ENCODE measurements around the gene BGN. TPM values are rescaled to one million over a fixed set of nuclear protein-coding genes. Genes with fewer than 3 reads are reported as not detected.

The BGN gene
- total and polyA plus RNA-seq, 2 experiments from 2014 or later: 0.87 to 1.8 TPM

DNA sequence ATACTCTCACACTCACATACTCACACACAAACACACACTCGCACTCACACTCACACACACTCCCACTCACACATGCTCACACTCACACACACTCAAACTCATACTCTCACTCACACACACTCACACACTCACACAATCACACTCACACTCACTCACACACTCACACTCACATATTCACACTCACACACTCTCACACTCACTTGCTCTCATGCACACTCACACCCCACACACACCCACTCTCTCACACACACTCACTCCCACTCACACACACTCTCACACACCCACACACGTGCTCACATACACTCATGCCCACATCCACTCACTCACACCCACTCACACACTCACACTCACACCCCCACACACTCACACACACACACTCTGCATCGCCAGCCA, 17.7 kb downstream of the BGN start:
- H3K4me1 Mint-ChIP-seq: peaks cover 3% of the 10 kb centered on the region; the same call in 2 of the 3 replicates
- Histone ChIP-seq H3F3A (replicated peaks; ENCODE audit: low read depth) (no peaks in the 10 kb centered on the region), H3K27ac (ENCODE audit: low read depth) (no peak overlapping the region), H3K79me2 (replicated peaks; ENCODE audit: insufficient read depth) (no peaks in the 10 kb centered on the region), H3K36me3 (ENCODE audit: insufficient read depth) (no peaks in the 10 kb centered on the region), H3K4me2 (no peak overlapping the region), H3K9me2 (ENCODE audit: insufficient read depth) (no peaks in the 10 kb centered on the region), H3K4me3 (no peak overlapping the region), H4K20me1 (replicated peaks; ENCODE audit: insufficient read depth) (no peaks in the 10 kb centered on the region), H3K4me1 (ENCODE audit: insufficient read depth) (no peaks in the 10 kb centered on the region), H2AFZ (no peak overlapping the region), H3K27me3 (ENCODE audit: insufficient read depth) (peaks cover 13% of the 10 kb centered on the region)
- DNase-seq (ENCODE audit: low spot score) (no peak), ATAC-seq (no peak)
- H3K36me3 Mint-ChIP-seq (ENCODE audit: low read depth): no peaks in the 10 kb centered on the region; the same call in 2 of the 3 replicates
- H3K27me3 Mint-ChIP-seq (ENCODE audit: insufficient read depth, low read depth, poor library complexity): peaks cover 19% of the 10 kb centered on the region
- H3K9me3 Mint-ChIP-seq: no peaks in the 10 kb centered on the region; the same call in 2 of the 3 replicates
- no peak overlapping the region for H3K4me3 Mint-ChIP-seq
- H3K27ac Mint-ChIP-seq: no peak overlapping the region
- TF ChIP-seq JUNB (IDR thresholded peaks at IDR 0.05; ENCODE audit: unreplicated experiment): no peak
- TF ChIP-seq, protein P1, sequence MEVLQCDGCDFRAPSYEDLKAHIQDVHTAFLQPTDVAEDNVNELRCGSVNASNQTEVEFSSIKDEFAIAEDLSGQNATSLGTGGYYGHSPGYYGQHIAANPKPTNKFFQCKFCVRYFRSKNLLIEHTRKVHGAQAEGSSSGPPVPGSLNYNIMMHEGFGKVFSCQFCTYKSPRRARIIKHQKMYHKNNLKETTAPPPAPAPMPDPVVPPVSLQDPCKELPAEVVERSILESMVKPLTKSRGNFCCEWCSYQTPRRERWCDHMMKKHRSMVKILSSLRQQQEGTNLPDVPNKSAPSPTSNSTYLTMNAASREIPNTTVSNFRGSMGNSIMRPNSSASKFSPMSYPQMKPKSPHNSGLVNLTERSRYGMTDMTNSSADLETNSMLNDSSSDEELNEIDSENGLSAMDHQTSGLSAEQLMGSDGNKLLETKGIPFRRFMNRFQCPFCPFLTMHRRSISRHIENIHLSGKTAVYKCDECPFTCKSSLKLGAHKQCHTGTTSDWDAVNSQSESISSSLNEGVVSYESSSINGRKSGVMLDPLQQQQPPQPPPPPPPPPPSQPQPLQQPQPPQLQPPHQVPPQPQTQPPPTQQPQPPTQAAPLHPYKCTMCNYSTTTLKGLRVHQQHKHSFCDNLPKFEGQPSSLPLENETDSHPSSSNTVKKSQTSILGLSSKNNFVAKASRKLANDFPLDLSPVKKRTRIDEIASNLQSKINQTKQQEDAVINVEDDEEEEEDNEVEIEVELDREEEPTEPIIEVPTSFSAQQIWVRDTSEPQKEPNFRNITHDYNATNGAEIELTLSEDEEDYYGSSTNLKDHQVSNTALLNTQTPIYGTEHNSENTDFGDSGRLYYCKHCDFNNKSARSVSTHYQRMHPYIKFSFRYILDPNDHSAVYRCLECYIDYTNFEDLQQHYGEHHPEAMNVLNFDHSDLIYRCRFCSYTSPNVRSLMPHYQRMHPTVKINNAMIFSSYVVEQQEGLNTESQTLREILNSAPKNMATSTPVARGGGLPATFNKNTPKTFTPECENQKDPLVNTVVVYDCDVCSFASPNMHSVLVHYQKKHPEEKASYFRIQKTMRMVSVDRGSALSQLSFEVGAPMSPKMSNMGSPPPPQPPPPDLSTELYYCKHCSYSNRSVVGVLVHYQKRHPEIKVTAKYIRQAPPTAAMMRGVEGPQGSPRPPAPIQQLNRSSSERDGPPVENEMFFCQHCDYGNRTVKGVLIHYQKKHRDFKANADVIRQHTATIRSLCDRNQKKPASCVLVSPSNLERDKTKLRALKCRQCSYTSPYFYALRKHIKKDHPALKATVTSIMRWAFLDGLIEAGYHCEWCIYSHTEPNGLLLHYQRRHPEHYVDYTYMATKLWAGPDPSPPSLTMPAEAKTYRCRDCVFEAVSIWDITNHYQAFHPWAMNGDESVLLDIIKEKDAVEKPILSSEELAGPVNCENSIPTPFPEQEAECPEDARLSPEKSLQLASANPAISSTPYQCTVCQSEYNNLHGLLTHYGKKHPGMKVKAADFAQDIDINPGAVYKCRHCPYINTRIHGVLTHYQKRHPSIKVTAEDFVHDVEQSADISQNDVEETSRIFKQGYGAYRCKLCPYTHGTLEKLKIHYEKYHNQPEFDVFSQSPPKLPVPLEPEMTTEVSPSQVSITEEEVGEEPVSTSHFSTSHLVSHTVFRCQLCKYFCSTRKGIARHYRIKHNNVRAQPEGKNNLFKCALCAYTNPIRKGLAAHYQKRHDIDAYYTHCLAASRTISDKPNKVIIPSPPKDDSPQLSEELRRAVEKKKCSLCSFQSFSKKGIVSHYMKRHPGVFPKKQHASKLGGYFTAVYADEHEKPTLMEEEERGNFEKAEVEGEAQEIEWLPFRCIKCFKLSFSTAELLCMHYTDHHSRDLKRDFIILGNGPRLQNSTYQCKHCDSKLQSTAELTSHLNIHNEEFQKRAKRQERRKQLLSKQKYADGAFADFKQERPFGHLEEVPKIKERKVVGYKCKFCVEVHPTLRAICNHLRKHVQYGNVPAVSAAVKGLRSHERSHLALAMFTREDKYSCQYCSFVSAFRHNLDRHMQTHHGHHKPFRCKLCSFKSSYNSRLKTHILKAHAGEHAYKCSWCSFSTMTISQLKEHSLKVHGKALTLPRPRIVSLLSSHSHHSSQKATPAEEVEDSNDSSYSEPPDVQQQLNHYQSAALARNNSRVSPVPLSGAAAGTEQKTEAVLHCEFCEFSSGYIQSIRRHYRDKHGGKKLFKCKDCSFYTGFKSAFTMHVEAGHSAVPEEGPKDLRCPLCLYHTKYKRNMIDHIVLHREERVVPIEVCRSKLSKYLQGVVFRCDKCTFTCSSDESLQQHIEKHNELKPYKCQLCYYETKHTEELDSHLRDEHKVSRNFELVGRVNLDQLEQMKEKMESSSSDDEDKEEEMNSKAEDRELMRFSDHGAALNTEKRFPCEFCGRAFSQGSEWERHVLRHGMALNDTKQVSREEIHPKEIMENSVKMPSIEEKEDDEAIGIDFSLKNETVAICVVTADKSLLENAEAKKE (CRISPR knock-in tag; IDR thresholded peaks at IDR 0.05): no peak
- no peak for TF ChIP-seq ZNF331 (CRISPR knock-in tag; IDR thresholded peaks at IDR 0.05; ENCODE audit: low read depth)
- TF ChIP-seq NANOG (IDR thresholded peaks at IDR 0.05; ENCODE audit: borderline replicate concordance): no peak
- TF ChIP-seq, protein P2, sequence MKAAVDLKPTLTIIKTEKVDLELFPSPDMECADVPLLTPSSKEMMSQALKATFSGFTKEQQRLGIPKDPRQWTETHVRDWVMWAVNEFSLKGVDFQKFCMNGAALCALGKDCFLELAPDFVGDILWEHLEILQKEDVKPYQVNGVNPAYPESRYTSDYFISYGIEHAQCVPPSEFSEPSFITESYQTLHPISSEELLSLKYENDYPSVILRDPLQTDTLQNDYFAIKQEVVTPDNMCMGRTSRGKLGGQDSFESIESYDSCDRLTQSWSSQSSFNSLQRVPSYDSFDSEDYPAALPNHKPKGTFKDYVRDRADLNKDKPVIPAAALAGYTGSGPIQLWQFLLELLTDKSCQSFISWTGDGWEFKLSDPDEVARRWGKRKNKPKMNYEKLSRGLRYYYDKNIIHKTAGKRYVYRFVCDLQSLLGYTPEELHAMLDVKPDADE (IDR thresholded peaks at IDR 0.05): no peak
- no peak for TF ChIP-seq CREB1 (CRISPR knock-in tag; IDR thresholded peaks at IDR 0.05; ENCODE audit: low read depth)
- no peak for TF ChIP-seq POLR2AphosphoS5 (IDR thresholded peaks at IDR 0.05; ENCODE audit: low read depth)
- no peak for TF ChIP-seq STAT1 (IDR thresholded peaks at IDR 0.05; ENCODE audit: unreplicated experiment)

All from GM23338 (cell line).